22Rv1 (cell line): ENCODE measurements around the gene PDGFC.

Source experiments
- ZFX ChIP-seq: fragments of 450-650 bp; IDR thresholded peaks from 2 replicates; pipeline ENCODE4 v1.6.1; 2017; ENCODE audit warnings: antibody characterized with exemption, borderline replicate concordance
- TF ChIP-seq, protein P1 (sequence below): fragments of 450-650 bp; IDR thresholded peaks from 2 replicates; pipeline ENCODE4 v1.5.1; 2017; ENCODE audit warnings: mild to moderate bottlenecking

- TF ChIP-seq, protein P1, sequence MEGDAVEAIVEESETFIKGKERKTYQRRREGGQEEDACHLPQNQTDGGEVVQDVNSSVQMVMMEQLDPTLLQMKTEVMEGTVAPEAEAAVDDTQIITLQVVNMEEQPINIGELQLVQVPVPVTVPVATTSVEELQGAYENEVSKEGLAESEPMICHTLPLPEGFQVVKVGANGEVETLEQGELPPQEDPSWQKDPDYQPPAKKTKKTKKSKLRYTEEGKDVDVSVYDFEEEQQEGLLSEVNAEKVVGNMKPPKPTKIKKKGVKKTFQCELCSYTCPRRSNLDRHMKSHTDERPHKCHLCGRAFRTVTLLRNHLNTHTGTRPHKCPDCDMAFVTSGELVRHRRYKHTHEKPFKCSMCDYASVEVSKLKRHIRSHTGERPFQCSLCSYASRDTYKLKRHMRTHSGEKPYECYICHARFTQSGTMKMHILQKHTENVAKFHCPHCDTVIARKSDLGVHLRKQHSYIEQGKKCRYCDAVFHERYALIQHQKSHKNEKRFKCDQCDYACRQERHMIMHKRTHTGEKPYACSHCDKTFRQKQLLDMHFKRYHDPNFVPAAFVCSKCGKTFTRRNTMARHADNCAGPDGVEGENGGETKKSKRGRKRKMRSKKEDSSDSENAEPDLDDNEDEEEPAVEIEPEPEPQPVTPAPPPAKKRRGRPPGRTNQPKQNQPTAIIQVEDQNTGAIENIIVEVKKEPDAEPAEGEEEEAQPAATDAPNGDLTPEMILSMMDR, result no peak
- TF ChIP-seq ZFX, result no peak
These were observed 173.2 kb downstream of the PDGFC start for GRCh38 chr4:156798438-156798837.
